DOHH2 (cell line): Measurements from ENCODE around the gene CCDC88A.

Experiments used
- EZH2phosphoT487 ChIP-seq: fragments of 200-600 bp; sonication (generic); IDR thresholded peaks from 2 replicates; pipeline ENCODE4 v1.6.1; 2017; ENCODE audit warnings: borderline replicate concordance, mild to moderate bottlenecking, antibody characterized with exemption, low read length, moderate library complexity, mixed read lengths
- TF ChIP-seq, protein P1 (sequence below): fragments of 200-600 bp; sonication (generic); IDR thresholded peaks from one replicate; pipeline ENCODE4 v1.5.1; 2014; ENCODE audit warnings: antibody characterized with exemption, mild to moderate bottlenecking, low read depth, low read length; ENCODE audit not compliant: poor library complexity, severe bottlenecking

DNA sequence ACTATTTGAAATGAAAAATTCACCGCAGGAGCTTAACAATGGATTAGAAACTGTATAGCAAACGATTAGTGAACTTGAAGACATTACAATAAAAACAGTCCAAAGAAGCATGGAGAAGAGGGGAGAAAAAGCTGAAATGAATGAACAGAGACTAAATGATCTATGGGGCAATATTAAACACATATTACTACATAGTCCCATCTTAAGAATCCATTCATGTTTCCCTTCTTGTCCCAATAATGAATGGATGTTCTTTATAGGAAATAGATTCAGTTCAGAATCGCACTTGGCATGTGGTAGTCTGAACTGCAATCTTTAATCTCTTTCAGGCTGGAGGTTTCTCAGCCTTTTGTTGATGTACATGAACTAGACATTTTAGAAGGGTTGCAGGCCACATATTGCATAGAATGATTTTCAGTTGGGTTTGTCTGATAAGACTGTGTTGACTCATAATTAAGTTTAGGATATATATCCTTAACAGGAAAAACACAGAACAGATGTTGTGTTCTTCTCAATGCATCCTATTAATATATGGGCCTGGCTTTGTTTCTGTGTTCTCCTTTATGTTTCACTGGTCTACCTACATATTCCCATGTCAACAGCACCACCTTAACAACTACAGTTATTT lies 27.9 kb downstream of the CCDC88A start:
- TF ChIP-seq, protein P1, sequence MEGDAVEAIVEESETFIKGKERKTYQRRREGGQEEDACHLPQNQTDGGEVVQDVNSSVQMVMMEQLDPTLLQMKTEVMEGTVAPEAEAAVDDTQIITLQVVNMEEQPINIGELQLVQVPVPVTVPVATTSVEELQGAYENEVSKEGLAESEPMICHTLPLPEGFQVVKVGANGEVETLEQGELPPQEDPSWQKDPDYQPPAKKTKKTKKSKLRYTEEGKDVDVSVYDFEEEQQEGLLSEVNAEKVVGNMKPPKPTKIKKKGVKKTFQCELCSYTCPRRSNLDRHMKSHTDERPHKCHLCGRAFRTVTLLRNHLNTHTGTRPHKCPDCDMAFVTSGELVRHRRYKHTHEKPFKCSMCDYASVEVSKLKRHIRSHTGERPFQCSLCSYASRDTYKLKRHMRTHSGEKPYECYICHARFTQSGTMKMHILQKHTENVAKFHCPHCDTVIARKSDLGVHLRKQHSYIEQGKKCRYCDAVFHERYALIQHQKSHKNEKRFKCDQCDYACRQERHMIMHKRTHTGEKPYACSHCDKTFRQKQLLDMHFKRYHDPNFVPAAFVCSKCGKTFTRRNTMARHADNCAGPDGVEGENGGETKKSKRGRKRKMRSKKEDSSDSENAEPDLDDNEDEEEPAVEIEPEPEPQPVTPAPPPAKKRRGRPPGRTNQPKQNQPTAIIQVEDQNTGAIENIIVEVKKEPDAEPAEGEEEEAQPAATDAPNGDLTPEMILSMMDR, result no peak
- no peak for TF ChIP-seq EZH2phosphoT487
